H1 (cell line): ENCODE results near the gene NFIA. TPM values are rescaled to one million over a fixed set of nuclear protein-coding genes. Genes with fewer than 3 reads are reported as not detected.

Source experiments
- CTCF ChIA-PET: fragments of 300-600 bp; sonication (Branson Sonifier 250); formaldehyde crosslinking; loops from one replicate; lab custom pipeline; 2021; ENCODE audit not compliant: partially characterized antibody; lab: Charles Lee
- POLR2A ChIA-PET: fragments of 300-600 bp; sonication (Branson Sonifier 250); formaldehyde crosslinking; loops from one replicate; lab custom pipeline; 2021; ENCODE audit warnings: inconsistent platforms; ENCODE audit not compliant: partially characterized antibody; lab: Charles Lee
- DNase-seq, 2 experiments: peaks; one replicate each; pipeline versions ENCODE4 v3.0.0 to v3.0.0-alpha.2; 2010 to 2022; ENCODE audit warnings: low spot score in 2 of 2, low read depth in 1 of 2, mixed read lengths in 1 of 2
- FAIRE-seq: peaks from 2 replicates; lab custom pipeline; 2011; peaks lifted over from hg19 to GRCh38; lab: Jason Lieb, UNC
- H2AFZ ChIP-seq: 2 replicates; pipeline ENCODE4 v1.8.1; 2012; ENCODE audit warnings: low read length, inconsistent platforms
- H2AK5ac ChIP-seq: 2 replicates; pipeline ENCODE4 v1.6.1; 2013; ENCODE audit warnings: low read depth, low read length
- H2BK120ac ChIP-seq: replicated peaks from 2 replicates; pipeline ENCODE3; 2013; ENCODE audit warnings: low read depth, low read length, inconsistent platforms
- H2BK12ac ChIP-seq: 2 replicates; pipeline ENCODE4 v1.6.1; 2013; ENCODE audit warnings: low read depth, low read length
- H2BK15ac ChIP-seq: 2 replicates; pipeline ENCODE4 v1.6.1; 2013; ENCODE audit warnings: low read length
- H2BK20ac ChIP-seq: 2 replicates; pipeline ENCODE4 v1.6.1; 2013; ENCODE audit warnings: low read length
- H2BK5ac ChIP-seq: 2 replicates; pipeline ENCODE4 v1.6.1; 2013; ENCODE audit warnings: low read depth, low read length
- H3K14ac ChIP-seq: 2 replicates; pipeline ENCODE4 v1.6.1; 2013; ENCODE audit warnings: inconsistent platforms; ENCODE audit not compliant: insufficient read length
- H3K18ac ChIP-seq: 2 replicates; pipeline ENCODE4 v1.6.1; 2013; ENCODE audit warnings: low read length; ENCODE audit errors: extremely low read depth
- H3K23ac ChIP-seq: 2 replicates; pipeline ENCODE4 v1.6.1; 2013; ENCODE audit warnings: inconsistent platforms; ENCODE audit not compliant: insufficient read length
- H3K23me2 ChIP-seq: 2 replicates; pipeline ENCODE4 v1.6.1; 2013; ENCODE audit warnings: low read depth, low read length
- H3K27ac ChIP-seq: 2 replicates; pipeline ENCODE4 v1.6.1; 2011; ENCODE audit warnings: low read depth, low read length, inconsistent platforms
- H3K27me3 ChIP-seq, 4 experiments: replicated peaks in 1 of 4; 1 replicate in 1 of 4; 2 replicates in 3 of 4; pipeline versions ENCODE4 v1.6.1 to v1.8.1; 2011 to 2013; ENCODE audit warnings: low read length in 3 of 4, mild to moderate bottlenecking in 3 of 4, inconsistent platforms in 2 of 4, mixed read lengths in 2 of 4, moderate library complexity in 1 of 4; ENCODE audit not compliant: control insufficient read depth in 3 of 4, insufficient read depth in 3 of 4; ENCODE audit errors: extremely low read depth in 1 of 4
- H3K36me3 ChIP-seq, 4 experiments: 2 replicates each; pipeline versions ENCODE4 v1.6.1 to v1.8.1; 2011 to 2013; ENCODE audit warnings: mild to moderate bottlenecking in 4 of 4, low read length in 3 of 4, moderate library complexity in 2 of 4, control low read depth in 1 of 4, inconsistent platforms in 1 of 4; ENCODE audit not compliant: insufficient read depth in 4 of 4, control insufficient read depth in 2 of 4
- H3K4ac ChIP-seq: replicated peaks from 2 replicates; pipeline ENCODE3; 2013; ENCODE audit warnings: low read length, low read depth, mixed read lengths, inconsistent platforms; ENCODE audit not compliant: insufficient read length
- H3K4me1 ChIP-seq, 4 experiments: replicated peaks in 1 of 4; 1 replicate in 1 of 4; 2 replicates in 3 of 4; pipeline versions ENCODE4 v1.6.1 to v1.8.1; 2011 to 2013; ENCODE audit warnings: low read length in 3 of 4, inconsistent platforms in 2 of 4, mixed read lengths in 1 of 4; ENCODE audit not compliant: insufficient read depth in 4 of 4, control insufficient read depth in 3 of 4
- H3K4me2 ChIP-seq, 2 experiments: 2 replicates each; pipeline versions ENCODE4 v1.6.1 to v1.8.1; 2011 to 2013; ENCODE audit warnings: low read depth in 2 of 2, low read length in 2 of 2, control low read depth in 1 of 2, inconsistent platforms in 1 of 2, mild to moderate bottlenecking in 1 of 2; ENCODE audit not compliant: insufficient read depth in 1 of 2
- H3K4me3 ChIP-seq, 4 experiments: fragments of 200-600, 300-600 bp in 1 of 4; sonication (generic), shearing (Covaris generic), sonication (Bioruptor Twin) in 1 of 4; 2 replicates each; pipeline versions ENCODE4 v1.5.1 to v1.8.1; 2011 to 2016; ENCODE audit warnings: low read length in 4 of 4, low read depth in 3 of 4, control low read depth in 2 of 4, inconsistent platforms in 2 of 4, mild to moderate bottlenecking in 2 of 4, mixed read lengths in 1 of 4, moderate library complexity in 1 of 4; ENCODE audit not compliant: insufficient read depth in 2 of 4; ENCODE audit errors: extremely low read depth in 1 of 4
- H3K56ac ChIP-seq: replicated peaks from 2 replicates; pipeline ENCODE3; 2013; ENCODE audit warnings: low read depth, mild to moderate bottlenecking, mixed read lengths, low read length, inconsistent platforms; ENCODE audit not compliant: insufficient read length
- H3K79me1 ChIP-seq: 2 replicates; pipeline ENCODE4 v1.6.1; 2013; ENCODE audit warnings: low read depth, low read length, control low read depth
- H3K79me2 ChIP-seq, 2 experiments: 2 replicates each; pipeline versions ENCODE4 v1.6.1 to v1.8.1; 2012 to 2013; ENCODE audit warnings: low read length in 2 of 2, mild to moderate bottlenecking in 2 of 2, inconsistent platforms in 1 of 2; ENCODE audit not compliant: insufficient read depth in 2 of 2, control insufficient read depth in 1 of 2
- H3K9ac ChIP-seq, 4 experiments: replicated peaks in 1 of 4; 1 replicate in 1 of 4; 2 replicates in 3 of 4; pipeline versions ENCODE4 v1.6.1 to v1.8.1; 2011 to 2013; ENCODE audit warnings: low read depth in 3 of 4, low read length in 3 of 4, control low read depth in 2 of 4, mild to moderate bottlenecking in 2 of 4, moderate library complexity in 2 of 4, inconsistent platforms in 1 of 4; ENCODE audit errors: extremely low read depth in 1 of 4
- H3K9me3 ChIP-seq, 2 experiments: 2 replicates each; pipeline versions ENCODE4 v1.6.1 to v1.8.1; 2012 to 2013; ENCODE audit warnings: mild to moderate bottlenecking in 2 of 2, moderate library complexity in 2 of 2, control low read depth in 1 of 2, inconsistent platforms in 1 of 2, low read depth in 1 of 2, low read length in 1 of 2, mixed read lengths in 1 of 2; ENCODE audit not compliant: insufficient read depth in 2 of 2
- H4K20me1 ChIP-seq, 2 experiments: replicated peaks in 1 of 2; 2 replicates each; pipeline versions ENCODE3 to v1.8.1; 2011 to 2013; ENCODE audit warnings: inconsistent platforms in 2 of 2, low read length in 2 of 2, mild to moderate bottlenecking in 1 of 2; ENCODE audit not compliant: insufficient read depth in 2 of 2, control insufficient read depth in 1 of 2
- H4K5ac ChIP-seq: 2 replicates; pipeline ENCODE4 v1.6.1; 2013; ENCODE audit warnings: low read length, low read depth, mixed read lengths, inconsistent platforms; ENCODE audit not compliant: insufficient read length
- H4K8ac ChIP-seq: 2 replicates; pipeline ENCODE4 v1.8.0; 2013; ENCODE audit warnings: mild to moderate bottlenecking, moderate library complexity, low read length, inconsistent platforms; ENCODE audit not compliant: insufficient read depth; ENCODE audit errors: extremely low read depth
- H4K91ac ChIP-seq: replicated peaks from 2 replicates; pipeline ENCODE3; 2013; ENCODE audit warnings: low read length, mixed read lengths, inconsistent platforms; ENCODE audit not compliant: insufficient read length
- BRCA1 ChIP-seq: IDR thresholded peaks from 2 replicates; pipeline ENCODE4 v1.6.1; 2012; ENCODE audit warnings: low read depth, low read length, improper control_type of control experiment
- CBX5 ChIP-seq: fragments of 300-800, 300-1000 bp; sonication (generic); IDR thresholded peaks from 2 replicates; pipeline ENCODE4 v1.7.1; 2016; ENCODE audit warnings: antibody characterized with exemption, low read length, low read depth
- CEBPB ChIP-seq: IDR thresholded peaks from 2 replicates; pipeline ENCODE4 v1.6.1; 2012; ENCODE audit warnings: low read depth, low read length
- CHD1 ChIP-seq: IDR thresholded peaks from 2 replicates; pipeline ENCODE4 v1.6.1; 2012; ENCODE audit warnings: low read depth, low read length, improper control_type of control experiment
- FOSL1 ChIP-seq: IDR thresholded peaks from 2 replicates; pipeline ENCODE4 v1.6.1; 2011; ENCODE audit warnings: mild to moderate bottlenecking, low read depth, low read length, moderate library complexity; ENCODE audit not compliant: insufficient read depth
- GABPA ChIP-seq: IDR thresholded peaks from 2 replicates; pipeline ENCODE4 v1.6.1; 2011; ENCODE audit warnings: mild to moderate bottlenecking, low read length, moderate library complexity, borderline replicate concordance; ENCODE audit not compliant: insufficient read depth
- KDM1A ChIP-seq: fragments of 200-600, 300-600 bp; sonication (generic); IDR thresholded peaks from 2 replicates; pipeline ENCODE4 v1.7.1; 2016; ENCODE audit warnings: mild to moderate bottlenecking, low read length, borderline replicate concordance
- NANOG ChIP-seq: IDR thresholded peaks from 2 replicates; pipeline ENCODE4 v1.6.1; 2011; ENCODE audit warnings: low read length, low read depth, mild to moderate bottlenecking, inconsistent platforms; ENCODE audit not compliant: insufficient read depth, poor library complexity, severe bottlenecking
- RAD21 ChIP-seq, 2 experiments: IDR thresholded peaks in 1 of 2; conservative IDR thresholded peaks in 1 of 2; 2 replicates each; pipeline ENCODE4 v1.6.1; 2011; ENCODE audit warnings: low read depth in 2 of 2, low read length in 2 of 2, improper control_type of control experiment in 1 of 2, inconsistent platforms in 1 of 2, mild to moderate bottlenecking in 1 of 2, moderate library complexity in 1 of 2
- RXRA ChIP-seq: IDR thresholded peaks from 2 replicates; pipeline ENCODE4 v1.6.1; 2011; ENCODE audit warnings: low read depth, mild to moderate bottlenecking, low read length, moderate library complexity; ENCODE audit not compliant: insufficient read depth
- SAP30 ChIP-seq: fragments of 300-600 bp; sonication (generic); IDR thresholded peaks from 2 replicates; pipeline ENCODE4 v1.7.1; 2012; ENCODE audit warnings: low read length, moderate library complexity, mild to moderate bottlenecking, inconsistent platforms; ENCODE audit not compliant: insufficient read depth, insufficient replicate concordance
- TAF7 ChIP-seq: optimal IDR thresholded peaks from 2 replicates; pipeline ENCODE3; 2011; ENCODE audit warnings: low read depth, mild to moderate bottlenecking, inconsistent platforms, low read length, moderate library complexity, borderline replicate concordance
- WGBS, 2 experiments: shearing (Covaris generic) in 1 of 2; methylation state at CpG; one replicate each; pipeline versions ENCODE4 v1.1.6 to v1.1.7; 2013 to 2015; ENCODE audit warnings: low lambda C conversion rate in 2 of 2, mixed read lengths in 2 of 2, inconsistent platforms in 1 of 2, low coverage in 1 of 2, missing lambda C conversion rate in 1 of 2; ENCODE audit not compliant: insufficient replicate concordance in 2 of 2, insufficient coverage in 1 of 2, insufficient read length in 1 of 2; ENCODE audit errors: extremely low coverage in 1 of 2, missing lambda C conversion rate in 1 of 2; 5-methylcytosine and 5-hydroxymethylcytosine counted together
- polyA plus RNA-seq, 7 experiments: library from polyadenylated mRNA; depleted of rRNA in 3 of 7; stranded (reverse) in 5 of 7; unstranded in 2 of 7; fragments of >200 nt in 5 of 7; fragments of 200-250 nt in 2 of 7; gene quantifications; 1 replicate in 5 of 7; 2 replicates in 1 of 7; 4 replicates in 1 of 7; pipeline versions ENCODE4 v1.2.1 to v1.2.3, GENCODE V29; 2011 to 2013; ENCODE audit warnings: missing spikeins in 2 of 7, mixed read lengths in 2 of 7
- total RNA-seq: library from RNA; stranded (reverse); fragmentation: NEBNext Ultra II Directional; extraction: Animal tissue kit (Norgen Biotek cat#: 25700); gene quantifications from 2 replicates; pipeline ENCODE4 v1.2.1, GENCODE V29; 2021
- TF ChIP-seq, protein P1 (sequence below): IDR thresholded peaks from 2 replicates; pipeline ENCODE4 v1.6.1; 2012; ENCODE audit warnings: inconsistent platforms

The NFIA gene
- total and polyA plus RNA-seq, 2 of the 8 experiments (the other 6 are each of a cell fraction or from before 2014, with no cell fraction given) = 1.8 to 2.3 TPM

DNA sequence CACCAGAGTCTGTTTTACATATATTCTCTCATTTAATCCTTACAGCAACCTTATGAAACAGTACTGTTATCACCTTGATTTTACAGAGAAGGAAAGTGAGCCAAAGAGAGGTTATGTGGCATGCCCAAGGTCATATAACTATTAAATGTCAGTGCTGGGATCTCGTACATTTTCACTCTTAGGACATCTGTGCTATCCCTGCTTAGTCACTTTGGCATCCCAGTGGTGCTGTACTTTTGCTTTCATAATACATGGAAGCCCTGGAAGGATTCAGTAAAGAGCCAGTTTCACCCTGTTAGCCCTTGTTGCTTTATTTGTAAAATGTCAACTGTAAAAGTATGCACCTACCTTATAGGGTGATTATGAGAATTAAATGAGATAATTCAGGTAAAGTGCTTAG, 104.4 kb downstream of the NFIA start:
- no peak overlapping the region for H3K4ac ChIP-seq
- H3K79me2 ChIP-seq = no peaks in the 10 kb centered on the region
- H4K8ac ChIP-seq = no peak overlapping the region
- no peak overlapping the region for H3K18ac ChIP-seq
- no peak overlapping the region for H2AFZ ChIP-seq
- no peak overlapping the region for H3K4me2 ChIP-seq
- no peaks in the 10 kb centered on the region for H3K79me1 ChIP-seq
- H4K91ac ChIP-seq = no peak overlapping the region
- H3K27ac ChIP-seq = no peak overlapping the region
- H2BK20ac ChIP-seq = no peak overlapping the region
- H3K27me3 ChIP-seq = no peaks in the 10 kb centered on the region; a peak in 1 of 7 replicates
- H3K14ac ChIP-seq = no peak overlapping the region
- H2BK120ac ChIP-seq = no peak overlapping the region
- H3K9me3 ChIP-seq = no peaks in the 10 kb centered on the region
- FAIRE-seq (no peak), DNase-seq (no peak)
- H2BK15ac ChIP-seq = no peak overlapping the region
- ChIA-PET POLR2A (no interaction called here), CTCF (no interaction called here)
- no peak overlapping the region for H2BK5ac ChIP-seq
- H3K56ac ChIP-seq = no peak overlapping the region
- no peaks in the 10 kb centered on the region for H4K20me1 ChIP-seq
- no peak overlapping the region for H3K4me3 ChIP-seq
- H3K23ac ChIP-seq = no peak overlapping the region
- no peak overlapping the region for H4K5ac ChIP-seq
- no peak overlapping the region for H2BK12ac ChIP-seq
- no peak overlapping the region for H3K9ac ChIP-seq
- no peaks in the 10 kb centered on the region for H3K36me3 ChIP-seq
- H2AK5ac ChIP-seq = no peak overlapping the region
- 82% methylated on average over 1 of the region's 1 CpG; no CpG with 5 or more reads in 1 of the 2 experiments for WGBS, 2 experiments
- peaks cover 0 to 4% (median 1%) of the 10 kb centered on the region in 4 experiments; a peak in 2 of 7 replicates for H3K4me1 ChIP-seq
- no peaks in the 10 kb centered on the region for H3K23me2 ChIP-seq
- TF ChIP-seq, protein P1, sequence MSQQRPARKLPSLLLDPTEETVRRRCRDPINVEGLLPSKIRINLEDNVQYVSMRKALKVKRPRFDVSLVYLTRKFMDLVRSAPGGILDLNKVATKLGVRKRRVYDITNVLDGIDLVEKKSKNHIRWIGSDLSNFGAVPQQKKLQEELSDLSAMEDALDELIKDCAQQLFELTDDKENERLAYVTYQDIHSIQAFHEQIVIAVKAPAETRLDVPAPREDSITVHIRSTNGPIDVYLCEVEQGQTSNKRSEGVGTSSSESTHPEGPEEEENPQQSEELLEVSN = no peak
- TF ChIP-seq TAF7 = no peak
- TF ChIP-seq CEBPB = no peak
- no peak for TF ChIP-seq NANOG
- no peak for TF ChIP-seq RXRA
- no peak for TF ChIP-seq KDM1A
- TF ChIP-seq BRCA1 = no peak
- no peak for TF ChIP-seq GABPA
- no peak for TF ChIP-seq CHD1
- no peak for TF ChIP-seq RAD21 (IDR thresholded peaks at IDR 0.05 in 1 of 2, conservative IDR thresholded peaks at IDR 0.05 in 1 of 2; ENCODE audit: low read depth in 2 of 2, low read length in 2 of 2)
- TF ChIP-seq CBX5 = no peak
- no peak for TF ChIP-seq SAP30
- no peak for TF ChIP-seq FOSL1
